NCI-H526 (cell line): ENCODE results near the gene C10orf62.

Experiments used
- DNase-seq, 2 experiments: peaks; one replicate each; lab custom pipeline; 2025; lab: John Stamatoyannopoulos, UW

Gene C10orf62

DNA sequence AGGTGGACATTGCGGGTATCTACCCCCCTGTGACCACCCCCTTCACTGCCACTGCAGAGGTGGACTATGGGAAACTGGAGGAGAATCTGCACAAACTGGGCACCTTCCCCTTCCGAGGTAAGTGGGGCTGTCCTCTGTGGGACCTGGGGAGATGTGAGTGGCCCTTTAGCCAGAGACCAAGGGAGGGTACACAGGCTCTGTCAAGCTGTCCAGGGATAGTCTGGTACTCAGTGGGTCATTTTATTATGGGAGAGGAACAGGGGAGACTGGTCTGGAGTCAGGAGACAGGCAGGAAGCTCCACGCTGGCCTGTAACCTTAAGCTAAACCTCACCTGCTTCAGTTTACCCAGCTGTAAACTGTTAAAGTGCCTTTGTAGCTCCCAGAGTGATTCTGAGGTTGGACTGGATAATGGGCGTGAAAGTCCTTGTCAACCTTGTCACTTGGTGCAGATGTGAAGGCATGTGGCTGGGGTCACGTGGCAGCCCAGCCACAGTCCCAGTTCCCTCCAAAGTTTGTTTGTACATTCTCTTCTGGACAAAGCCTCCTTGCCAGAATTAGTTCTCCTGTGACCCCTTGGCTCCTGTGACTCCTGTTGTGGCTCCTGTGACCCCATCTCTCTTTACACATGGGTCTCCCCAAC is 4.6 kb upstream of the C10orf62 start:
- DNase-seq: no peak

DNA sequence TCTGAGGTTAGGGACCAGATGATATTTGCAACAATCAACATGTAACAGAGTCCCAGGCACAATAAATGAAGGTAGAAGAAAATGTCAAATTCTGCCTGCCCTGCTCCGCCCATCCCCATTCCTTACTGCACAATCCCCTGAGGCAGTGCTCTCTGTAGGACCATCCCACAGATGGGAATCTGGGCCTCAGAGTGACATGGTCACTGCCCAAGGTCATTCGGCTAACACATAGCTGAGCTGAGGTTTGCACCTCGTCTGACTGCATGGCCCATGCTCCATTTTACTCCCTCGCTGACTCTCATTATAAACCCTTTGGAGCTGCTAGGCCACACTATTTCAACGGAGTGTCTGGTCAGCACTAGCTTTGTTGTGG is 4.1 kb upstream of the C10orf62 start:
- no peak for DNase-seq

DNA sequence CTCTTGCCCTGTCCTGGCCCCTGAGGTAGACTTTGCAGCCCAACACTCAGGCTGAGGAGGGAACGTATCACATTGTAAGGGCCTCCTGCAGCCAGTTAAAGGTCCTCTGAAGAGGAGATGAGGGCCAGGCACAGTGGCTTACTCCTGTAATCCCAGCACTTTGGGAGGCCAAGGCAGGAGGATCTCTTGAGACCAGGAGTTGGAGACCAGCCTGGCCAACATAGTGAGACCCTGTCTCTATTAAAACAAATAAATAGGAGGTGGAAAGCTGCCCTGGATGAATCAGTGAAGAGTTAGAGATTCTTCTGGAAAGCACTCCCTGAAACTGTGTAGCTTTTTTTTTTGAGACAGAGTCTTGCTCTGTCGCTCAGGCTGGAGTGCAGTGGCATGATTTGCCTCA is 2.3 kb upstream of the C10orf62 start:
- no peak for DNase-seq

DNA sequence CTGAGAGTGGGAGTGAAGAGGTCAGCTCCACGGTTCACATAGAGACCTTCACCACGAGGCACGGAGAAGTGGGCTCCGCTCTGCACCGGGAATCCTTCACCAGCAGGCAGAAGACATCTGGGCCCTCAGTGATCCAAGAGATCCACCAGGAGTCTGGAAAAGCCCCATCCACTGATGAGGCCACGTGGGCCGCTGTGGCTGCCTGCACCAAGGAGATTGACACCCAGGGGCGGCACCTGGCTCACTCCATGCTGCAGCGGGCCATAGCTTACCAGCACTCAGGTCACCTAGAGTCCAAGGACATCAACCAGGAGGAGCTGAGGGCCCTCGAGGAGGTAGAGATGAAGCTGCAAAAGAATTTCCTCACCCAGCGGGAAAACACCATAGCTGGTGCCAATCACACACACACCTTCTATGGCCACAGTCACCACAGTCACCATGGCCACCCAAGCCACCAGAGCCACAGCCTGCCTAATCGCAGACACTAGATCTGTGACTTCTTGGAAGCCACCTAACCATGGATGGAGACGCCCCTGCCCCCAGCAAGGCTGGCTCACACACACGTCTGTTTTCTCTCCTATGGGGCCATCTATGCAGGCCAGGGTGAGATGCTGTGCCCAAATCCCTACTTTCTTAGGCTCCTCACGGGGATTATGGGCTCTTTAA is 694 bp downstream of the C10orf62 start:
- no peak for DNase-seq

DNA sequence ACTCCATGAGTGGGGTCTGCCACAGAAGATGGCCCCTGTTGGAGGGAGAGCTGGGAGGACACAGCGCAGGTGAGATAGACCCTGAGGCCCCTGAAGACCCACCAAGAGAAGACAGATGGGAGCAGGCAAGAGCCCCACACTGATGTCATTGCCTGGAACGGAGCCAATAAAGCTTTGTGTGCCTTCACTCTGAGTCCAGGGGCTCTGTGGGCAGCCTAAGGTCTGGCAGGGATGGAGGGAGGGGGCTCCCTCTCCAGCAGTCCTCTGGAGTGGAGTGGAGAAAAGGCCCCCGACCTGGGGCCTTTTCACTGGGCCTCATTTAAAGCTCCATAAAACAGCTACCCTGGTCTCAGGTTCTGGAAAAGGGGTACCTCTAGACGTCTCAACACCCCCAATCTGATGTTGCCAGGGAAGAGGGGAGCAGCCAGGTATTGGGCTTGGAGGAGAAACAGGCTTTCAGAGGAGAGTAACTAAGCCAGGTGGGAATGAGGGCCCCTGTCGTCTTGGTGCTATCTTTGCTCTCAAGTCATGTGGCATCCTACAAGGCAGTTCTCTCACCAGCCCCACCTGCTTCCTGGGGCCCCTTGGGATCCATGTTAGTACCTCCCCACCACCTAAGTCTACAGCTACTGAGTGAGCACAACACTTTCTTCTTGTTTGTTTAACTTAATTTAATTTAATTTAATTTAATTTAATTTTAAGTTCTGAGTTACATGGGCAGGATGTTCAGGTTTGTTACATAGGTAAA is 1.4 kb downstream of the C10orf62 start:
- no peak for DNase-seq

DNA sequence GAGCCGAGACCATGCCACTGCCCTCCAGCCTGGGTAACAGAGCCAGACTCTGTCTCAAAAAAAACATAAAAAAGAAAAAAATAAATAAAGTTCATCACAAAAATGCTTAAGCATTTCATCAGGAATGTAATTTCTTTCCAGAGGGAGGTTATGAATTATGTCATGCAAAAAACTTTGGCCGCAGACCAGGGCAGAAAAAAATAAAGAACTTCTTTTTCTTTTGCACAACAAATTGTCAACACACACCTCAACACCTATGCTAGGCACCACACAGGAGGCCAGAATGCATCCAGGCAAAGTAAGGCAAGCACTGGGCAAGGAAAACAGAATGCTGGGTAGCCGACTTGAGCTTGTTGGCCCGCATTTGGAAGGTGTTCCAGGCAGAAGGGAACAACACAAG is 3.9 kb downstream of the C10orf62 start:
- DNase-seq: no peak

DNA sequence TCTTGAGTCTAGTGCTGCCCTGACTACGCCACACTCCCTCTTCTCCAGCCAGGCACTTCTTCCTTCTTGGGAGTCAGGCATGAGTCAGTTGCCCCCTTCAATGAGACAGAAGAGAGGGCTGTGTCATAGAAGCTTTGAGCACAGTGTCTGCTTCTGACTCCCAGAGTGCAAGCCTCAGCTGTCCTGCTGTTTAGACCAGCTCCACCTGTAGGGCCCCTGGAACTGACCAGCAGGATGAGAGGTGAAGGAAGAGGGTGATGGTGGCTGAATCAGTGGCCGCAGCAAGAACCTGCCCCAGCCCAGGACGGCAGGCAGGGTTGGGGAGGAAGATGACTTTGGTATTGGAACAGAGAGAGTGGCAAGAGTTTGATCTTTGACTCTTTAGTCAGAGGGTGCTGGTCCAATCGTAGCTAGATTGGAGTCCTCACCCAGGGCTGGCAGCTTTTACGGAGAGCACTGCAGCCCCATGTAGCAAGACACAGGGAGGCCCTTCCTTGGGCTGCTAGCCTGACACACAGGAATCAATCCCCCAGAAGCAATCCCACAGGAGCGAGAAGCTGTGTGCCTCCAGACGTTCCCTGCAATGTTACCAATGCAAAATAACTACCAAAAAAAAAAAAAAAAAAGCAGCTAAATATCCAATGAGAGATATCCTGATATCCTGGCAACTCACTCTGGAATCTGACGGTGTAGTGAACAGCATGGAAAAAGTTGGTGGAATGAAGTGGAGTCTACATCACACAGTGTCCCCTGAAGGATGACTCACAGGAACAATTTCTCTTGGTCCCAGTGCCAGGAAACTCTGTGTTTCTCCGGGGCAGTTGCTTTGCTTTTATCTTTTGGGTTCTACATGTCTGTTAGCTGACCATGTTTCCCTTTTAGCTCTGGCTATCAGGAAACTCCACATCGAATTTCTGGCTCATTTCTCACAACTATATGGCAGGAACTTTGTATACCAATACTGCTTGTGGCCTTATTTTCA is 6.9 kb downstream of the C10orf62 start:
- no peak for DNase-seq

DNA sequence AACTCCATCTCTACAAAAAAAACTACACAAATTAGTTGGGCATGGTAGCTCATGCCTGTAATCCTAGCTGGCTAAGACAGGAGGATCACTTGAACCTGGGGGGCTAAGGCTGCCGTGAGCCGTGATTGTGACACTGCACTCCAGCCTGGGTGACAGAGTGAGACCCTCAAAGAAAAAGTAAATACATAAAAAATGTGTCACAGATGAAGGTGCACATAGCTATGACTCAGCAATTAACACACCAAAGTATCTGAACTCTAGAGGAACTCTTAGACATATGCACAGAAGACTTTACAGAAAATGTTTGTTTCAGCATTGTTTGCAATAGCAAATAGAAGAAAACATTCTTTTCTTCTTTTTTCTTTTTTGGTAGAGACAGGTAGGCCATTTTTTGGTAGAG is 8.3 kb downstream of the C10orf62 start:
- DNase-seq: no peak

DNA sequence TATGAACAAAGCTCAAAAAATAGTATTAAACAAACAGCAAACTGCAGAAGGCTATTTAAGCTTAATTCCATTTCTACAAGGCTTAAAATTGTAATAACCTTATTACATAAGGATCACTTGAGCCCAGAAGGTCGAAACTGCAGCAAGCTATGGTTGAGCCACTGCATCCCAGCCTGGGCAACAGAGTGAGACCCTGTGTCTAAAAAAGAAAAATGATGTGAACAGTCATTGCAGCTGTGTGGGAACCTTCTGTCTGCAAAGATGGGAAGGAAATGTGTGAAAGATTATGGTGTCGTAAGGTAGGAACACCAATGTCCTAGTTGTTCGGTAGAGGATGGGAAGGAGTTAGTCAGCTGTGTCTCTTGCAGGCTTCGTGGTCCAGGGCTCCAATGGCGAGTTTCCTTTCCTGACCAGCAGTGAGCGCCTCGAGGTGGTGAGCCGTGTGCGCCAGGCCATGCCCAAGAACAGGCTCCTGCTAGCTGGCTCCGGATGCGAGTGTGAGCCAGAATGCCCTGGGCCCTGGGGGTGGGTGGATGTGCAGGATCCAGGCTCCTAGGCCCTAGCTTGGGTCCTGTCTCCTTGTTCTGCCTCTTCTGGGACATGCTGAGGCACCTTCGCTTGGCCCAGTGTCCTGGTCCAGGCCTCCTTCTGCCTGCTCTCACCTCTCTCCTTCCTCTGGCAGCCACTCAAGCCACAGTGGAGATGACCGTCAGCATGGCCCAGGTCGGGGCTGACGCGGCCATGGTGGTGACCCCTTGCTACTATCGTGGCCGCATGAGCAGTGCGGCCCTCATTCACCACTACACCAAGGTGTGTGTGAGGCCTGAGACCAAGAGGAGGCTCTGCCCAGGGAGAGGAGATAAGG is 9.1 kb downstream of the C10orf62 start:
- no peak for DNase-seq

DNA sequence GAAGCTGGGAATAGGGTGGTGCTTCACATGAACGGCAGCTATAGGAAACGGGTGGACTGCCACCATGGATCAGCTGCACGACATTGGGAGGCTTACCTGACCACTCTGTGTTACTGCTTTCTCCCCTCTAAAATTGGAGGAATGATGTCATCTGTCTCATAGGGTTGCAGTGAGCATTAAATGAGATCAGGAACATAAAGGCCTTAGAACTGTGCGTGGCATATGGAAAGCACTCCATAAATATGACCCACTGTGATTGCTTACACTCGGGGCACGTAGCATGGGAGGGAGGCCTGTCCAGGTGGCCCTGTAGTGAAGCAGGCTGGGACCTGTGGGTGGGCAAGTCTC is 9.7 kb downstream of the C10orf62 start:
- no peak for DNase-seq

DNA sequence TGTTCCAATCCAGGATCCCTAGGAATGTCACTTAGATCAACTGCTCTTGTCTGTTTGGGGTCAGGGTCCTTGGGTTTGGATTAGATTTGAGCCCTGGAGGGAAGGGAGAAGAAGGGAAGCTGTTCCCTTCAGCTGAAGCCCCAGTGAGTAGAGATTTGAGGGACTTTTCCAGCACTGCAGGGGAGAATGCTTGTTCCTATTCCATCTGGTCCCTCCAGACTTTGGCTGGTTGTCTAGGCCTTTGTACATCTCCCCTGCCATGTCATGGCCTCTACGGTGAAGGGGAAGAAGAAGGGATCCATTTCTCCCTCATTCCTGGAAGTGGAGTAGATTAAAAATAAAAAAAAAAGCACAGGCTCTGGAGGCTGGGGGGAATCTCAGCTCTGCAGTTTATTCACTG is 11.1 kb downstream of the C10orf62 start:
- DNase-seq: no peak

DNA sequence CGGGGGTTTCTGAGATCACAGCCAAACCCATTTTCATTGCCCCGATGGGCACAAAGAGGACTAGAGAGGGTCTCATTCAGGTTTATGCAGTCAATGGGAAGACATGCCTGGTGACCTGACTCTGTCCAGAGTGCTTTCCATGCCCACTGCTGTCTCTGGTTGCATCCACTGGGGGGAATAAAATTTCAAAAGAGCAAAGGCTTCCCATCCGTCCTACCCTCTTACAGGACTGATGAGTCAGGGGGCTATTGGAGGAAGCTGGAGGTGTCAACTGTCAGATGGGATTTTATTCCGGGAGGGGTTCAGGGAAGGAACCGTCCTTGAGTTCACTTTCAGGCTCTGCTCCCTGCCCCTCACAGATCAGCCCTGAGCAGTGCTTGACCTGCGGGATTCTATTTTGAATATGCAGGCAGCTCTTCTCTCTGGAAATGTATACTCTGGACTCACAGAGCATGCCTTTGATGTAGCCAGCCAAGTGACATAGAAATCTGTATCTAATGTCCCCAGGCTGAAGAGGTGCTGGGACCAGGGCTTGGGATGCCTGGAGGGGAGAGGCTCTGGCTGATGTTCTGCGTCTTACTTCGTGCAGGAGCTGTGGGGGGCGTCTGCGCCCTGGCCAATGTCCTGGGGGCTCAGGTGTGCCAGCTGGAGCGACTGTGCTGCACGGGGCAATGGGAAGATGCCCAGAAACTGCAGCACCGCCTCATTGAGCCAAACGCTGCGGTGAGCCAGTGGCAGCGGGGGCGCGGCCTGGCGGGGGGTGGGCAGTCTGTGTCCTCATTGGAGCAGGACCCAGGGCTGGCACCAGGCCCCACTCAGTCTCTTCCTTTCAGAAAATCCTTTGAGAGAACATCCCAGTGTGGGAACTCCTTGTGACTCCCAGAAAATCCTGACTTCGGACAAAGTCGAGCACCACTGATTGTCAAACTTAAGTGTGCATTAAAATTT is 12.0 kb downstream of the C10orf62 start:
- no peak for DNase-seq

DNA sequence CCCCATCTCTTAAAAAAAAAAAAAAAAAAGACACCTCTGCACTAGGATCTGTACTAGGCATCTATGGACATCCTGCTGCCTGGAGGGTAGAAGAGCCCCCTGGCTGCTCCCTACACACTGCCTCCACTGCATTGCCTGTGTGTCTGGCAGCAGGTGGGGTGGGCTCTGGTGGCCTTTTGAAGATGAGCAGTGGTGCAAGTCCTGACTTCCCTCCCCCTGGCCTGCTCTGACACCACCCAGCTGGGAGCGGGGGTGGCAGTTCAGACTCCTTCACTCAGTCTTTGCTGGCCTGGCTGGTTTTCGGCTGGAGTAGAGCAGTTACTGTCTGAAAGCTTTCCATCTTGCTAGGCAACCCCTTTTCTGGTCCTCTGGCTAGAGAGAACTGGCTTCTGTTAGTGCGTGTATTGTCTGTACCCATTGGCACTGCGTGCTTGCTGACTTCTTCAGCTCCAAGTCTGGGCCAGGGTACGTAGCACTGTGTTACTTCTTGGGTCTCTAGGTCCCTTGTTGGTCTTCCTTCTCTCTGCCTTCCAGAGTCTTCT is 17.6 kb downstream of the C10orf62 start:
- no peak for DNase-seq

DNA sequence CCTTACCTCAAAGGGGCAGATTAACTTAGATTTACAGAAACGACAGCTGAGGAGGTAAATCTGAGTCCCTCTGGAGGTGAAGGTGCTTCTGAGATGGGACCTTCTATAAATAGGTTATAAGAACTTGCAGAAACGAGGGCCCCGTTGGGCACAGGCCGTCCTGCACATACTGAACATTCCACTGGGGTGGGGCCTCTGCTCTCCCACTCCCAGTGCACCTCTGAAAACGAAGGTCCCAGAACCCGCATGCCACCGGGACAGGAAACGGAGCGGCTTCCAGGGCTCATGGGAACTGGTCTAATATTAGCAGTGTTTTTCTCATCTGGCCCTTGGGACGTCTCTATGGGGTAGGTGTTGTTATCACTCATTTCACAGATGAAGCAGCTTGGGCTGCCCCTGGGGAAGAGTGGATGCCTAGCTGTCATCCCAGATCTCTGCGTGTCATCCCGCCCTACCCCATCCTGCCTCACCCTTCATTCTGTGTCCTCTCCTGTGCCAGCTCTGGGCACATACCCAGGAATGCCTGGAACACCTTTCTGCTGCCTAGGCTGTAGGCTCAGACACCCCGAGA is 19.6 kb downstream of the C10orf62 start:
- DNase-seq: no peak

DNA sequence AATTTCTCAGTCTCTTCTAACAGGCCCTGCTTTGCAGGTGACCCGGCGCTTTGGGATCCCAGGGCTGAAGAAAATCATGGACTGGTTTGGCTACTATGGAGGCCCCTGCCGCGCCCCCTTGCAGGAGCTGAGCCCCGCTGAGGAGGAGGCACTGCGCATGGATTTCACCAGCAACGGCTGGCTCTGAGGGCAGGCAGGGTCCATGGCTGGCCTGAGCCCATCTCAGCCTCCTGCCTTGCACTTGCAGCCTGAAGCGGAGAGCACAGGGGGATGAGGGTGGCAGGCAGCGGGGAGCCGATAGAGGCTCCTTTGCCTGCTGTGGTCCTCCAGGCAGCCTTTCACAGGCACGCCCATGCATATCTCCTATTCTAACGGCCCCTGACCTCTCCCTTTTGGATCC is 22.0 kb downstream of the C10orf62 start:
- no peak for DNase-seq

DNA sequence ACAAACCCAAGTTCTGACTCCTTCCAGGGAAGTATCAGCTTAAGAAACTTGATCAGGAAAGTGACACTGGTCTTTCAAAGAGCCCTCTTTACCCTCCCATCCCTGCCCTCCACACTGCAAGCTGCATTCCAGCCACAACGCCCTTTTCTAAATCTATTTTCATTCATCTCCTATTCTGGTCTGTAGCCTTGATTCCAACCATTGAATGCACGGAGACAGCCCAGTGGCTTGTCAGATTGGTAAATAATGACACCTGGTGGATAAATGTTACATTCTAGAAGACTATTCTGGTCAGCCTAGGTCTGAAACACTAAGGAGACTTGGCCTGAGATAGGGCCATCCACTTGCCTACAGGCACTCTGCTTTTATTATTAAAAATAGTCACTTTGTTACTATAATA is 22.9 kb downstream of the C10orf62 start:
- DNase-seq: peak in 1 of 2 experiments; percentile 31

DNA sequence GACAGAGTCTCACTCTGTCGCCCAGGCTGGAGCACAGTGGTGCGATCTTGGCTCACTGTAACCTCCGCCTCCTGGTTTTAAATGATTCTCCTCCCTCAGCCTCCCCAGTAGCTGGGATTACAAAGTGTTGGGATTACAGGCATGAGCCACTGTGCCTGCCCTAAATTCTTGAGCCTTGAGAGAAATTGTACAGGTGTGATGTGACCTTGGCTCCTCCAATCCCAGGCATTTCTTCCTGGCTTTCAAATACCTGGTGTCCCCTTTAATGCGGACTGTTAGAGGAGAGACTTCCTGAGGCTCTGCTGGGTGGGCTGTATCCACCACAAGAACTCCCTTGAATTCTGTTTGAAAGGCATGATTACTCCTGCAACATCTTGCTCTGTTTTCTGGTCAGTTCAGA is 28.8 kb downstream of the C10orf62 start:
- no peak for DNase-seq

DNA sequence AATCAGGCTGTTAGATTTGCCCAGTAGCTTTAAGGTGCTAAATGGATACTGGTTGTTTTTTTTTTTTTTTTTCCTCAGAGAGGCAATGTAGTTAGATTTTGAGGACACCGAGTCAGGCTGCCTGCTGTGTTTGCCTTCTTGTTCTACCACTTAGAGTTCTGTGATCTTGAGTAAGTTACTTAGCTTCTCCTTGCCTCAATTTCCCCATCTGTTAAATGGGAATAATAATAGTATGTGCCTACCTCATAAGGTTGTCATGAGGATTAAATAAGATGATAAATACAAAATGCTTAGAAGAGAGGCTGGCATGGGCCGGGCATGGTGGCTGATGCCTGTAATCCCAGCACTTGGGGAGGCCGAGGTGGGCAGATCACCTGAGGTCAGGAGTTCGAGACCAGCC is 29.2 kb downstream of the C10orf62 start:
- no peak for DNase-seq

DNA sequence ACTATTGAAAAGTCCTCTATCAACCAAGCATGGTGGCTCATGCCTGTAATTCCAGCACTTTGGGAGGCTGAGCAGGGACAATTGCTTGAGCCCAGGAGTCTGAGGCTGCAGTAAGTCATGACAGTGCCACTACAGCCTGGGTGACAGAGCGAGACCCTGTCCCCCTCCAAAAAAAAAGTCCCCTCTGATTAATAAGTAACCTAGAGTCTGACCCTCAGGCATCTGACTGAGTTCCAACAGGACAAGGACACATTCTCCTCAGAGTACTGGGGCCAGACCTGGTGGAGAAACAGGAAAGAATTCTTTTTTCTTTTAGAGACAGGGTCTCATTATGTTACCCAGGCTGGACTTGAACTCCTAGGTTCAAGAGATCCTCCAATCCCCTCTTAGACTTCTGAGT is 33.8 kb downstream of the C10orf62 start:
- no peak for DNase-seq

DNA sequence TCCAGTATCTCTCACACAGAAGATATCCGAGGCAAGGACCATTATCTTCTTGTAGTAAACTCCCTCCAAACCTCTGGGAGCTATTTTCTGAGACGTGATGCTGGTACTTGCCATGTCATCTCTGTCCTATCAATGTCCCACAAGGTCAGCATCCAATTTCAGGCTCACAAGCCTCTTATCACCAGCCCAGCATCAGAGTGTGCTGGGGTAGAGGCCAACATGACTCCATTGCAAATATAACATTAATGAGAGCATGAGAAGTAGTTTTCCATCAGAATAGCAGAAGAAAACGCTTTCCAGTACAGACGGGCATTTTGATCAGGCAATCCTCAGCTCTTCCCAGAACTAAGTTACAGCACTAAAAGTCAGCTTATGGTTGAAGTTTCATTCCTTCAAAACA is 38.2 kb downstream of the C10orf62 start:
- no peak for DNase-seq
